ENCODE measurements around the gene ITPRIPL2. TPM values are rescaled to one million over a fixed set of nuclear protein-coding genes. Genes with fewer than 3 reads are reported as not detected.
A peak's percentile ranks its signal among the peaks of the same experiment; 100 is the strongest.

Gene ITPRIPL2
- total RNA-seq, 1 donor from 2014 or later: 24.6 TPM

DNA sequence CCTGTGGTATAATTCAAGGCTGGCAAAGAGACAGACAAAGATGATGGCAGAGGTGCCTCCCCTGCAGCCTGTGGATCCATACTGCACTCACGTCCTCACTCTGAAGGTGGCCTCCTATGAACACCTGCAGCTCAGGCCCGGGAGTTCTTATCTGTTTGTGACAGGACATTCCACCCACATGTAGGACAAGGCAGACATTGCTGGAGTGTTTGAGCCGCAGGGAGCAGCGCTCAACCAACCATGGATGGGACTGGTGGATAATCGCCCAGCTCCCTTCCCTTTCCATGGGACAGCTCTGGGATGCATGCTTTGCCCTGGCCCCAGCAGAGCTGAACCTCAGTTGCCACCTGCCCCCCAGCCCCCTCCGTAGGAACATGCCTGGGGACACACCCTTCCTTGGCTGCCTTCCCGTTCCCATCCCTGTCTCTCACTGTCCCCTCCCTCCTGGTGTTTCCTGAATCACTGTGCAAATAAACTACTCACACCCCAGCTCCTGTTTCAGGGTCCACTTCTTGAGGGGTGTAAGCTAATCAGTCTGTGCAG is 22.2 kb downstream of the ITPRIPL2 start:
- intact Hi-C loops (cut with DNase I): no loop called here
- peak; percentile 50 for DNase-seq (ENCODE audit: low spot score)

DNA sequence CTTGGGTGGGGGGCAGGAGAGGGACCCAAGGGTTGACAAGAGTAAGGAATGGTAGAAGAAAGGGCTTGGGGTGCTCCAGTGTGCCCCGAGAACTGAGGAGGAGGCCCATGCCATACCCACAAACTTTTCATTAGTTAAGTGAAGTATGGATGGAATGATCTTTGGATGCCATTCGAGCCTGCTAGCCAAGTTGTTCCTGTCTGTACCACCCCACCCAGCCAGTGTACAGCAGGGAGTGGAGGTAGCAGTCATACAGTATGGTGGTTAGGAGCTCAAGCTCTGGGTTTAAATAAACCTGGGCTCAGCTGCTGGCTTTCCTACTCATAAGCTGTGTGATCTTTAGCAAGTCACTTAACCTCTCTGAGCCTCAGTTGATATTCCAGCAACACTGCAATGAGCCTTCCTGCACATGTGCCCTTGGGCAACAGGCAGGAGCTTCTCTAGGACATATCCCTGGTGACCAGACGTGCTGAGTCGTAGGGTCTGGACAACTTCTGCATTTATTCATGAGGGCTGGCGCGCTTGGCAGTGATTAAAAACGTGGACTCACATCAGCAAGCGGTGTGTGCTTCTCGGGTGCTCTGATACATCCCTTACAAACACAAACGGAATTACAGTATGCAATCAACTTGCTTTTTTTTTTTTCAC is 22.9 kb downstream of the ITPRIPL2 start:
- no peak for DNase-seq (ENCODE audit: low spot score)
- intact Hi-C loops (cut with DNase I): no loop called here

GRCh38 chr16:19137201-19138128 is 23.7 kb downstream of the ITPRIPL2 start:
- intact Hi-C loops (cut with DNase I): no loop called here
- DNase-seq (ENCODE audit: low spot score): no peak

- DNase-seq (ENCODE audit: low spot score): no peak
- intact Hi-C loops (cut with DNase I): no loop called here
These were observed 24.8 kb downstream of the ITPRIPL2 start for GRCh38 chr16:19138601-19139000.

- DNase-seq (ENCODE audit: low spot score): no peak
- intact Hi-C loops (cut with DNase I): no loop called here
These were observed 25.8 kb downstream of the ITPRIPL2 start for GRCh38 chr16:19139436-19140091.

DNA sequence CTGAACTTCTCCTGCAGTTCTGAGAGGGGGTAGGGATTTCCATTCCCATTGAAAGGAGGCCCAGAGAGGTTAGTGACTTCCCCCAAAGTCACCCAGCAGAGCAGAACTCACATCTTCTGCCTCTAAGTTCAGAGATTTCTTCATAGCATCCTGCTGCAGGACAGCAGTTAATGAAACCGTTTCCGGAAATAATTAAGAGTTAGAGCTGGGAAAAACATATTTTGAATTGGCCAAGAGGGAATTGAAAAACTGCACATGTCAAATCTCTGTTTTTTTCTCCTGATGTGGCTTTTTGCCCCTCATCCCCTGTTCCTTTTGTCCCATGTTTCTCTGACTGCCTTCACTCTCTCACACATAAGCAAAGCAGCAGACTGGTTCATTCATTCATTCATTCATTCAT is 26.6 kb downstream of the ITPRIPL2 start:
- intact Hi-C loops (cut with DNase I): no loop called here
- no peak for DNase-seq (ENCODE audit: low spot score)

GRCh38 chr16:19142939-19143598 is 29.3 kb downstream of the ITPRIPL2 start:
- no peak for DNase-seq (ENCODE audit: low spot score)
- intact Hi-C loops (cut with DNase I): no loop called here

DNA sequence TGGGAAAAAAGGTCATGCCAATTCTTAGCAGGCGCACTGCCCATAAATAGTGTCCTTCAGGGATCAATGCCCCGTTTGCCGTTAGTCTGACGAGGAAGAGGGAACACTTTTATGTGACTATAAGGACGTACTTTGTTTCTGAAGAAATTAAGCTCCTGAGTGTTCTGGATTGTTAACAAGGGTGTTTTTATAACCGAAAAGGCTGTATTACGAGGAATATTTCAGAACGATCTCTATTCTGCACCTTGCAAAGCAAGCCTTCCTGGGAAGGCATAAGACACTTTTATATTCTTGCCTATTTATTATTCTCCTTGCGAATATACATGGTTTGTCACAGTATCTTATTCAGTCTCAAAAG is 29.8 kb downstream of the ITPRIPL2 start:
- DNase-seq (ENCODE audit: low spot score): no peak
- intact Hi-C loops (cut with DNase I): no loop called here

GRCh38 chr16:19145010-19145409 is 31.2 kb downstream of the ITPRIPL2 start:
- intact Hi-C loops (cut with DNase I): no loop called here
- DNase-seq (ENCODE audit: low spot score): no peak

- intact Hi-C loops (cut with DNase I): no loop called here
- DNase-seq (ENCODE audit: low spot score): no peak
These were observed 33.4 kb downstream of the ITPRIPL2 start for GRCh38 chr16:19147126-19147525.

- DNase-seq (ENCODE audit: low spot score): no peak
- intact Hi-C loops (cut with DNase I): no loop called here
These were observed 33.9 kb downstream of the ITPRIPL2 start for GRCh38 chr16:19147627-19148026.

GRCh38 chr16:19148189-19148588 is 34.4 kb downstream of the ITPRIPL2 start:
- intact Hi-C loops (cut with DNase I): no loop called here
- no peak for DNase-seq (ENCODE audit: low spot score)

DNA sequence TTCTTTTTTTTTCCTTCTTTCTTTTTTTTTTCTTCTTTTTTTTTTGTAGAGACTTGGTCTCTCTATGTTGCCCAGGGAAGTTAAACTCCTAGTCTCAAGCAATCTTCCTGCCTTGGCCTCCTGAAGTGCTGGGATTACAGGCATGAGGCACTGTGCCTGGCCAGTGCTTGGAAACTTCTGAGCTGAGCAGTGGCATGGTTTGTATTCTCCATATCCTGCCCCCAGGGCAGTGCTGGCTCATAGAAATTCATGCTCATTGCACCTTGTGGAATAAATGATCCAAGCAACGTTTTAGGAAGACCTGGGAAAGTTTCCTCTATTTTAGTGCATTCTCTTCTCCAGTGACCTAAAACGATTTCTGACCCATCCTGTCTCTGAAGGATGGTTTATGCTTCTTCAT is 37.5 kb downstream of the ITPRIPL2 start:
- no peak for DNase-seq (ENCODE audit: low spot score)
- intact Hi-C loops (cut with DNase I): no loop called here

DNA sequence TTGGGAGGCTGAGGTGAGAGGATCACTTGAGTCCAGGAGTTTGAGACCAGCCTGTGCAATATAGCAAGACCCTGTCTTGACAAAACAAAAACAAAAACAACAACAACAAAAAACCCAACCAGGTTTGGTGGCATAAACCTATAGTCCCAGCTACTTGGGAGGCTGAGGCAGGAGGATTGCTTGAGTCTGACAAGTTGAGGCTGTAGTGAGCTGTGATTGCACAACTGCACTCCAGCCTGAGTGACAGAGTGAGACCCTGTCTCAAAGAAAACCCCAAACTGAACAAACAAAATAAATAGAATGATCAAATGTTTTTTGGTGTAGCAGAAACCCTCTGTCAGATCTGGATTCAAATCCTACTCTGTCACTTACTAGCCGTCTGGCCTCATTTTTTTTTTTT is 38.3 kb downstream of the ITPRIPL2 start:
- intact Hi-C loops (cut with DNase I): no loop called here
- no peak for DNase-seq (ENCODE audit: low spot score)

DNA sequence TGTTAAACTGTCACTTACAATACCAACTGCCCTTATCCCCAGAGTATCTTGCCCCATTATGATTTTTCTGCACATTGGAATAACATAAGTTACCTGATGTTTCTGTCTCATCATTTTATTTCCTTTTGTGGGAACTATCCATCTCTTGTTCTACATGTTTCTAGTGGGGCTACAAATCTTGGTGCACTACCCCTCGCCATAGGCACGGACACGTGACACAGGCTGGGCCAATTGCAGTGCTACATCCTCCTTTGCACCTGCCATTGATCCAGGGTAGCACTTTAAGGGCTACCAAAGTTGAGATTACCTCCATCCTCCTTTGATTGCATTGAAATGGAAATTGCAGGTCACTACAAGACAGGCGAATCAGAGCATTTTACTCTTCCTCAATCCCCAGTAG is 40.1 kb downstream of the ITPRIPL2 start:
- intact Hi-C loops (cut with DNase I): no loop called here
- DNase-seq (ENCODE audit: low spot score): no peak

- intact Hi-C loops (cut with DNase I): loop anchor here (5.0 kb wide), 1 partner anchor 215 kb away; no protein-coding TSS in a partner anchor
- DNase-seq (ENCODE audit: low spot score): no peak
These were observed 48.3 kb downstream of the ITPRIPL2 start for GRCh38 chr16:19162085-19162484.

DNA sequence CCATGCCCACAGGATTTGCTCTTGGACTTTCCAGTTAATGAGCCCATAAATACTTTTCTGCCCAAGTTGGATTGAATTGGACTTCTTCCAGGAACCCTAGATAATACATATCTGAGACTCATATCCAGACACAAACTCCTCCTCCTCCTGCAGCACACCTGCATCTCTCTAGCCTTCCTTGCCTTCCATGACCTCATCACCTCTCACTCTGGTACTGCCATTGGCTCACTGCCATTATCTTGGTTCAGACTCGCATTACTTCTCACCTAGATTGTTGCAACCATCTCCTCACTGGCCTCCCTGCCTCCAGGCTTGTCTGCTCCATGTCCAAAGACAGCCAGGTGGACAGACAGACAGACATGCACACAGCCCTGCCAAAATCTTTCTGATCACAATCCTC is 49.5 kb downstream of the ITPRIPL2 start:
- intact Hi-C loops (cut with DNase I): loop anchor here (5.0 kb wide), 1 partner anchor 214 kb away; no protein-coding TSS in a partner anchor
- DNase-seq (ENCODE audit: low spot score): no peak

- DNase-seq (ENCODE audit: low spot score): no peak
- intact Hi-C loops (cut with DNase I): loop anchor here (5.0 kb wide), 1 partner anchor 213 kb away; no protein-coding TSS in a partner anchor
These were observed 50.5 kb downstream of the ITPRIPL2 start for GRCh38 chr16:19164285-19164684.

- no peak for DNase-seq (ENCODE audit: low spot score)
- intact Hi-C loops (cut with DNase I): loop anchor here (5.0 kb wide), 1 partner anchor 48 kb away; no protein-coding TSS in a partner anchor
These were observed 51.3 kb downstream of the ITPRIPL2 start for GRCh38 chr16:19165101-19165500.

All from cardiac septum (tissue), 1 donor.